HG03064 (cell line): ENCODE data around the gene NCR1.
"Not testable (repeated sequence)": the region's sequence is repeated elsewhere in the genome, so short reads cannot be mapped to it uniquely, and the experiment has no call there.

Source experiments
- ATAC-seq: cut with Tn5 transposase; IDR thresholded peaks from one replicate; pipeline ENCODE4 v1.9.1; 2021; ENCODE audit warnings: low read depth; ENCODE audit not compliant: unreplicated experiment

Gene NCR1, protein sequence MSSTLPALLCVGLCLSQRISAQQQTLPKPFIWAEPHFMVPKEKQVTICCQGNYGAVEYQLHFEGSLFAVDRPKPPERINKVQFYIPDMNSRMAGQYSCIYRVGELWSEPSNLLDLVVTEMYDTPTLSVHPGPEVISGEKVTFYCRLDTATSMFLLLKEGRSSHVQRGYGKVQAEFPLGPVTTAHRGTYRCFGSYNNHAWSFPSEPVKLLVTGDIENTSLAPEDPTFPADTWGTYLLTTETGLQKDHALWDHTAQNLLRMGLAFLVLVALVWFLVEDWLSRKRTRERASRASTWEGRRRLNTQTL

DNA sequence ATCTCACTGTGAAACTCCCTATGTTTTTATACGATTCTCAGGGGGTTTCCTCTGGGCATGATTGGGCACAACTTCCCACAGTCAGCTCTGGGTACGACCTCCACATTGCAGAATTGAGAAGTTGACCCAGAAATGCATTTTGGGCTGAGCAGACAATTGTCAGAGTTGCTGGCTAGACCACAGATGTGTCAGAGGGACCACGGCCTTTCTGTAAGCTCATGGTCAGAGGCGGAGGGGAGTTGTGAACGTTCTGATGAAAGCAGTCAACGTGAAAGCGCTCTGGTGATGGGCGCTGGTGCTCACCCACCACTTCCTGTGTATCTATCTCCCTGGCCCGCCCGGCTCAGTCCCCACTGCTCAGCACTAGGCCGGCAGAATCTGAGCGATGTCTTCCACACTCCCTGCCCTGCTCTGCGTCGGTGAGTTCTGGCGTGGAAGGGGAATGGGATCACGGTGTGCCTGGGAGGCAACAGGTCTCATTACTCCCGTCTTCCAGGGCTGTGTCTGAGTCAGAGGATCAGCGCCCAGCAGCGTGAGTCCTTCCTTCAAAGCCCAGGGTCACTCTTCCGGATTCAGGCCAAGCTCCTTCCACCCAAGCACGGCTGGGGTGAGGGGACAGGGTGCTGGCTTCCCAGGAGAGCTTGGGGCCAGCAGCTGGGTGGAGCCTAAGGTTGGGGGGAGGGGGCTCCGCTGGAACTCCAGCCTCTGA is at the start of gene NCR1:
Gene NCR1, plus strand, starts transcription at position 346 of the 709 bp plus-strand sequence. Its CDS starts 40 bp downstream, at position 386.
- ATAC-seq: no peak

DNA sequence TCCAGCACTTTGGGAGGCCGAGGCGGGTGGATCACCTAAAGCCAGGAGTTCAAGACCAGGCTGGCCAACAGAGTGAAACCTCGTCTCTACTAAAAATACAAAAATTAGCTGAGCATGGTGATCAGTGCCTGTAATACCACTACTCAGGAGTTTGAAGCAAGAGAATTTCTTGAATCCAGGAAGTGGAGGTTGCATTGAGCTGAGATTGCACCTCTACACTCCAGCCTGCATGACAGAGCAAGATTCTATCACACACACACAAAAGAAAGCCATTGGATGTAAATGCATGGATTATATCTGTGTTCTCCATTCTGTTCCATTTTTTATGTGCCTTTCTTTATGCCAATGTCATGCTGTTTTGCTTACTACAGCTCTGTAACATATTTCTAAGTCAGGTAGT is 47.5 kb upstream of the NCR1 start:
- ATAC-seq: not testable (repeated sequence)

DNA sequence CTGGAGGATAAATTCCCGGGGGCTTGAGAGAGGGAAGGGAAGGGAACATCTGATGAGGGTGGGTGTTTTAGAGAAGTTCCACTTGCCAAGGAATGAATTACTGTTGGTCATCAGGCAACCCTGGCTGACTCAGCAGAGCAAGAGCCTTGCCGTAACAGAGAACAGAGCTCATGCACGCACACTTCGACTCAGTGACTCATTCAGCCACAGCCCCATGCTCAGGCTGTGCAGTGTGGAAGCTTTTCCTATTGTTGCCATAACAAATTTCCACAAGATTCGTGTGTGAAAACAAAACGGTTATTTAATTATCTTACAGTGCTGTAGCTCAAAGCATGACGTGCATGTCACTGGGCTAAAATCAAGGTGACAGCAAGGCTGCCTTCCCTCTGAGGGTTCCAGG is 46.5 kb upstream of the NCR1 start:
- ATAC-seq: not testable (repeated sequence)

DNA sequence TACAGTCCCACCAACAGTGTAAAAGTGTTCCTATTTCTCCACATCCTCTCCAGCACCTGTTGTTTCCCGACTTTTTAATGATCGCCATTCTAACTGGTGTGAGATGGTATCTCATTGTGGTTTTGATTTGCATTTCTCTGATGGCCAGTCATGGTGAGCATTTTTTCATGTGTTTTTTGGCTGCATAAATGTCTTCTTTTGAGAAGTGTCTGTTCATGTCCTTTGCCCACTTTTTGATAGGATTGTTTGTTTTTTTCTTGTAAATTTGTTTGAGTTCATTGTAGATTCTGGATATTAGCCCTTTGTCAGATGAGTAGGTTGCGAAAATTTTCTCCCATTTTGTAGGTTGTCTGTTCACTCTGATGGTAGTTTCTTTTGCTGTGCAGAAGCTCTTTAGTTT is 42.5 kb upstream of the NCR1 start:
- not testable (repeated sequence) for ATAC-seq

DNA sequence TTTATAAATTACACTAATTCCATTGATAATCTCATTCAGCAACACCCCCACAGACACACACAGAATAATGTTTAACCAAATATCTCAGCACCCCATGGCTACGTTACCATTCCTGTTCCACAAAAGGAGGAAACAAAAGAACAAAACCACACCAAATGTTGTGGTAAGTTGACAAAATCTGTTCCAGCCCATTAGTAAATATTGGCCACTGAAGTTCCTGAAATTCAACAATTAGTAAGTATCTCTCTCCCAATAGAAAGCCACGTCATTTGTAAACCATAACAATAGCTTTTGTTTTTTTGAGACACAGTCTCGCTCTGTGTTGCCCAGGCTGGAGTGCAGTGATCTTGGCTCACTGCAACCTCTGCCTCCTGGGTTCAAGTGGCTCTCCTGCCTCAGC is 34.3 kb upstream of the NCR1 start:
- ATAC-seq: no peak

DNA sequence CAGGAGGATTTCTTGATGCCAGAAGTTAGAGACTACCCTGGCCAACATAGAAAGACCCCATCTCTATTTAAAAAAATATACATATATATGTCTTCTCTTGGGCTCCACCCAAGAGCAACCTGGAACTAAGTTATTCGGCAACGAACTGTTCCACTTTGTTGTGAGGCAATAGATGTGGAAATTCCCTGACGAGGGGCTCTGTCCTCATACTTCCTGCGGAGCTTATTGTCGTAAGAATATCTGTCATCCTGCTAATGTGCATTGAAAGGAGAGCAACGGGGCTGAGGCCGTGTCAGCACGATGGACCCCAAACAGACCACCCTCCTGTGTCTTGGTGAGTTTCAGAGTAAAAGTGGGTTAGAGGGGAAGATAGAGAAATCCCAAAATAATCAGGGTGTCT is 32.0 kb upstream of the NCR1 start, which contains the start of gene FCAR:
Gene FCAR, plus strand, starts transcription at position 246 of the 400 bp plus-strand sequence. Its CDS starts 55 bp downstream, at position 301.
- ATAC-seq: no peak

DNA sequence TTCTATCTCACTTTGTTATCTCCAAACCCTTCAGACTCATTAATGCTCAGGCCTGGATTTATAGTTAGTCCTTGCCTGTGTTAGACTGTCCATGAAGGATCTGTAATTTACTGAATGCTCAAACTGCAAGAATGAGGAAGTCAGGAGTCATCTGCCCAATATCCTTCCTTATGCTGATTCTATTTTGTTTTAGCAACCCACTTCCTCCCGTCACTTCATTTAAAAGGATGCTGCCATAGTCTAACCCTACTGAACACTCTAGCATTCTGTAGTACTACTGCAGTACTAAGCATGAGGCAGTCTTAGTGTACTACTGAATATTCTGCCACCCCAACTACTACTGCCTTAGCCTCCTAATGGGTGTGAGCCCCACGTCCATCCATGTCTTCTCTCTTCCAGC is 30.4 kb upstream of the NCR1 start:
- no peak for ATAC-seq

DNA sequence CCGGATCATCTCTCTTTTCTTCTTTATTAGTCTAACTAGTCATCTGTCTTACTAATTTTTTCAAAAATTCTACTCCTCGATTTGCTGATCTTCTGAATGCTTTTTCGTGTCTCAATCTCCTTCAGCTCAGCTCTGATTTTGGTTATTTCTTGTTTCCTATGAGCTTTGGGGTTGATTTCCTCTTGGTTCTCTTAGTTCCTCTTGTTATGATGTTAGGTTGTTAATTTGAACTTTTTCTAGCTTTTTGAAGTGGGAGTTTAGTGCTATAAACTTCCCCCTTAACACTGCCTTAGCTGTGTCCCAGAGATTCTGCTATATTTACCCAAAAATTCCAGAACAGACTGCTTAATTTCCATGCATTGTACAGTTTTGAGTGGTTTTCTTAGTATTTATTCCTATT is 28.5 kb upstream of the NCR1 start:
- ATAC-seq: no peak

DNA sequence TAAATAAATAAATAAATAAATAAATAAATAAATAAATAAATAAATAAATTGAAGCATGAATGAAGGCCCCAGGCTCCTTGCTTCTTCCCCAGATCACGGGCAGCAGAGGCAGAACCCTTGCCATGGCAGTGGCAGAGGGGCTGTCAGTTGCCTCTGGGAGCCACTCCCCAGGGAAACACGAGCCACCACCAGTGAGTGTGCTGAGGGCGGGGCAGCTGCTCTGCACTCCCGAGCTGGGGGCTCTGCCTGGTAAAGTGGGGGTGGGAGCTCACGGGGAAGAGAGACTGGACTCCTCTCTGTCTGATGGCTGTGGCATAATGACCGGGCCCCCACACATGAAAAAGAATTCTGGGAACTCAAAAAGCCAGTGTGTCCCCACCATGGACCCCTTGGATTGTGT is 24.1 kb upstream of the NCR1 start:
- no peak for ATAC-seq

DNA sequence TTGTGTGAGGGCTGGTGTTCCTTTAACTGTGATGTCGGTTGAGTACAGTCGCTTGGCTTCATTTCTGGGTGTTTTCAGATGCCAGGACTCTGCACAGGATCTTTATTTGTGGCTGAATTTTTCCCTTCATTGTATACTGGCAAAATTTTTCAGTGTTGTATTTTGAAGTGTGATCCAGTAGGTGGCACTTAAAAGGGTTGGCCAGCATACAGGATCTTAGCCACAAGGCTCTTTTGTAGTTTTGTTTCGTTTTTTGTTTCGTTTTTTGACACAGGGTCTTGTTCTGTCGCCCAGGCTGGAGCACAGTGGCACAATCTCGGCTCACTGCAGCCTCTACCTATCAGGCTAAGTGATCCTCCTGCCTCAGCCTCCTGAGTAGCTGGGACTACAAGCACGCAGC is 23.2 kb upstream of the NCR1 start:
- no peak for ATAC-seq

DNA sequence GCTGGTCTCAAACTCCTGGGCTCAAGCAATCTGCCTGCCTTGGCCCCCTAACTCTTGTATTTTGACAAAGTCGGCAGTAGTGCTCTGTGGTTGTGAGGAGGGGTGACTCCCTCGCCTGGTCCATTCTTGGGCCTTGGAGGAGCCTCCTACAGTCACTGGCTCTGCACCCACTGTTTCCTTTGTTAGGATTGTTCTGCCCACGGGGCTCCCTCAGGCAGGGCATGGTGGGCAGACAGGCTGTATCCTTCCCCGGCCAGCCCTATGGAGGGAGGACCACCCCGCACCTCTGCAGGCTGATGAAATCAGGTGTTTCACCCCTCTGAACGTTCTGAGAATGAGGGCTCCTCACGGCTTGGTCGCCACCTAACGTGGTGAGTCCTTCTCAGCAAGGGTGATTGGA is 22.7 kb upstream of the NCR1 start:
- ATAC-seq: no peak

DNA sequence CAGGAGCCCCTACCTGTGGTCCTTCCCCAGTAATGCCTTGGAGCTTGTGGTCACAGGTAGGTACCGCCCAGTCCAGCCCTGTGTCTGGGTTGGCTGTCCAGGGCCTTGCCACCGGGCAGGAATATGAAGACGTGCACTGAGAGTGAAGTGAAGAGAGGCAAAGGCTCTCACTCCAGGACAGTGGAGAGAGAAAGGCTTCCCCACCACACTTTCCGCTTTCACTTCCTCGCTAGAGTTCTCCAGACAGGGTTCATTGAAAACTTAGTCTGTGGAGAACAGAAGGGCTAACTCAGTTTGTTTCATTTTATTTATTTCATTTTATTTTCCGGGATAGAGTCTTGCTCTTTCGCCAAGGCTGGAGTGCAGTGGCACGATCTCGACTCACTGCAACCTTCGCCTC is 17.7 kb upstream of the NCR1 start:
- ATAC-seq: no peak

DNA sequence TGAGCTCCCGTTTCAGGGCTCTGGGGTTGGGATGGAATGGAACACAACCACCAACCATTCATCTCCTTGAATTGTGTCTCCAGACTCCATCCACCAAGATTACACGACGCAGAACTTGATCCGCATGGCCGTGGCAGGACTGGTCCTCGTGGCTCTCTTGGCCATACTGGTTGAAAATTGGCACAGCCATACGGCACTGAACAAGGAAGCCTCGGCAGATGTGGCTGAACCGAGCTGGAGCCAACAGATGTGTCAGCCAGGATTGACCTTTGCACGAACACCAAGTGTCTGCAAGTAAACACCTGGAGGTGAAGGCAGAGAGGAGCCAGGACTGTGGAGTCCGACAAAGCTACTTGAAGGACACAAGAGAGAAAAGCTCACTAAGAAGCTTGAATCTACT is 16.4 kb upstream of the NCR1 start:
- ATAC-seq: no peak

DNA sequence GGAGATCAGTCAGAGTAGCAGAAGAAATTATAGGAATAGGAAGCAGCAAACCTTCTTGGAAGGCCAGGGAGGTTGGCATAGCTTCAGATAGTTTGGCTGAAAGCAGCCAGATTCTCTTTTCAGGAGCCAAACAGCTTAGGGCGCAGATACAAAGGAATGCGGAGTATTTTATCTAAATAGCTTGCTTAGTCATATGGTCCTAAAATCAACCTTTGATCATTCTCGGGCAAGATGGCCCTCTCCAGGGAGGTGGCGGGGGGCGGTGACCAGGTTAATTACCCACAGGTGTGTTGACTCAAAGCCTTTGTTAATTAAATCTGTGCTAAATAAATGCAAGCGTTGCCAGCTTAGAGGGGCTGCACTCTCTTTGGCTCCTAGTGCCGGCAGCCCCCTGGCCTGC is 12.5 kb upstream of the NCR1 start:
- ATAC-seq: no peak

DNA sequence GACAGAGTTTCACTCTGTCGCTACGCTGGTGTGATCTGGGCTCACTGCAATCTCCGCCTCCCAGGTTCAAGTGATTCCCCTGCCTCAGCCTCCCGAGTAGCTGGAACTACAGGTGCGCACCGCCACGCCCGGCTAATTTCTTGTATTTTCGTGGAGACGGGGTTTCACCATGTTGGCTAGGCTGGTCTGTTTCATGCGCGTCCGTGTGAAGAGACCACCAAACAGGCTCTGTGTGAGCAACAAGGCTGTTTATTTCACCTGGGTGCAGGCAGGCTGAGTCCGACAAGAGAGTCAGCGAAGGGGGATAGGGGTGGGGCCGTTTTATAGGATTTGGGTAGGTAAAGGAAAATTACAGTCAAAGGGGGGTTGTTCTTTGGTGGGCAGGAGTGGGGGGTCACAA is 11.8 kb upstream of the NCR1 start:
- not testable (repeated sequence) for ATAC-seq

DNA sequence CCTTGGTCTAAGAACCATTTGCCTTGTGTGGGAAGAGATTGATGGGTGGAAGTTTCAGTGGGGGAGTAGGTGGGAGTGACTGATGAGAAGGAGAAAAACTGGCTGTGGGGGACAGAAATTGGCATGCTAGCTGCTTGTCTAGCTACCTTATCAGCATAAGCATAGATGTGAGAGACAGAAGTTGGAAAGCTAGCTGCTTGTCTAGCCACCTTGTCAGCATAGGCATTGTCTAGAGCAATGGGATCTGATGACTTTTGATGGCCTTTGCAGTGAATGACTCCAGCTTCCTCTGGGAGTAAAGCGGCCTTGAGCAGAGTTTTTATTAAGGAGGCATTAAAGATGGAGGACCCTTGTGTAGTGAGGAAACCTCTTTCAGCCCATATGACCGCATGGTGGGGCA is 9.9 kb upstream of the NCR1 start:
- no peak for ATAC-seq

DNA sequence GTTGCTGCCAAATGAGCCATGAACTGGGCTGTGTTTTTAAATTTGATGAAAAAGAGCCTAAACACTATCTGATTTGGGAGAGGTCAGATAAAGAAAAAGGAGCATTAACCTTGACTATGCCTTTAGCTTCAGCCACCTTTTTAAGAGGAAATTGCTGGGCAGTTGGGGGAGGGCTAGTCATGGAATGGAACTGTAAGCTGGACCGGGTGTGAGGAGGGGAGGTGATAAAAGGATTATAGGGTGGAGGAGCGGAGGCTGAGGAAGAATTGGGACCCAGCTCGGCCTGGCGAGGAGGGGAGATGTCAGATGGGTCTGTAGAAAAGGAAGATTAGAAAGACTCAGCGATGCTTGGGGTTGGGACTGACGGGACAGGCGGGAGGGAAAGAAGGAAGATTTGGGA is 7.3 kb upstream of the NCR1 start:
- ATAC-seq: not testable (repeated sequence)

DNA sequence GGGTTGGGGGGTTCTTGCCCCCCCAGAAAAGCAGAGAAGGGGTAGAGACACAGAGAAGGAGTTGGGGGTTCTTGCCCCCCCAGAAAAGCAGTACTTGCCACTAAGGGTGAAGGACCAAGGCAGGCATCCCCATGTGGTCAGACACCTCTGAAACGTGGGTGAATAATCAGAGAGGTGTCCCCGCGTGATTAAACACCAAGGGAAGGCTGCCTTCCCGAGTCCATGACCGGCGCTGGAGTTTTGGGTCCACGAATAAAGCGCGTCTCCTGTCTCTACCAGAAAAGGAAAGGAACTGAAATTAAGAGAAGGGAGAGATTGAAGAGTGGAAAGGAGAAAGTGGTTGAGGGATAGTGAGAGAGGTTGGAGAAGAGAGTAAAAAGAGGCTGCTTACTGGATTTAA is 6.3 kb upstream of the NCR1 start:
- not testable (repeated sequence) for ATAC-seq

DNA sequence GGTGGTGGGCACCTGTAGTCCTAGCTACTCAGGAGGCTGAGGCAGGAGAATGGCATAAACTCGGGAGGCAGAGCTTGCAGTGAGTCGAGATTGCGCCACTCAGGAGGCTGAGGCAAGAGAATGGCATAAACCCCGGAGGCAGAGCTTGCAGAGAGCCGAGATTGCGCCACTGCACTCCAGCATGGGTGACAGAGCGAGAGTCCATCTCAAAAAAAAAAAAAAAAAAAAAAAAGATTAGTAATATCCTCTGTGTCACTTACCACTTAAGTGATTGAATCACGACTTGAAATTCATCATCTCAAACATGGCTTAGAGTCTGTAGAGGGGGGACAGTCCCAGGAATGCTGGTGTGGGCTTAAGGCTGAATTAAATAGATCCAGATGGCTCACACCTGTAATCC is 4.8 kb upstream of the NCR1 start:
- ATAC-seq: not testable (repeated sequence)

DNA sequence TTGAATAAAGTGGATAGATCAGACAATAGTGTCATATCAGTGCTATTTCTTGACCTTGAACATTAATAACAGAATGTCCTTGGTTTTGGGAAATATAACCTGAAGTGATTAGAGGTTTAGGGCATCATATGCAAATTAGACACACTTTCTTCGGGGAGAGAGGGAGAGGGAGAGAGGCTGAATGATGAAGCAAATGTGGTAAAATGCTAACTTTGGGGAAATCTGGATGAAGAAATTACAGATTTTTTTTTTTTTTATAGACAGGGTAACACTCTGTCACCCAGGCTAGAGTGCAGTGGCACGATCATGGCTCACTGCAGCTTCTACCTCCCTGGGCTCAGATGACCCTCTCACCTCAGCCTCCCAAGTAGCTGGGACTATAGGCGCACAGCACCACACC is 3.9 kb upstream of the NCR1 start:
- ATAC-seq: no peak

DNA sequence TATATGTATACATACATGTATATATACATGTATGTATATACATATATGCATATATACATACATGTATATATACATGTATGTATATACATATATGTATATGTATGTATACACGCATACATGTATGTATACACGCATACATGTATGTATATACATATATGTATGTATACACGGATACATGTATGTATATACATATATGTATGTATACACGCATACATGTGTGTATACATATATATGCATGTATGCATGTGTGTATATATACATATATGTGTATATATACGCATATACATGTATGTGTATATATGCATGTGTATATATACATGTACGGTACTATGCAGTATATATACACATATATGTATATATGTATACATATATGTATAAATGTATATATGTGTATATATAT is 2.6 kb upstream of the NCR1 start:
- no peak for ATAC-seq

DNA sequence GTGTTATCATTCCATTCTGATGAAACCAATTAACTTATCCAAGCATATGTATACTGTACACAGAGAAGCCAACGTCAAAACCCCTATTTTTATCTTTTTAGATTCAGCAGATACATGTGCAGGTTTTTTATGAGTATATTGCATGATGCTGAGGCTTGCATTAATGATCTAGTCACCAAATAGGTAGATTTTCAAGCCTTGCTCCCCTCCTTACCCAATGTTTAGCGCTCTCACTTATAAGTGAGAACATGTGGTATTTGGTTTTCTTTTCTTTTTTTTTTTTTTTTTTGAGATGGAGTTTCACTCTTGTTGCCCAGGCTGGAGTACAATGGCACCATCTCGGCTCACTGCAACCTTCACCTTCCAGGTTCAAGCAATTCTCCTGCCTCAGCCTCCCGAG is 1.7 kb upstream of the NCR1 start:
- ATAC-seq: not testable (repeated sequence)
